ENCODE results near the gene CEACAM5.

CEACAM5 gene

GRCh38 chr19:41701401-41702075, 6.9 kb upstream of the CEACAM5 start:
- Histone ChIP-seq H3K9ac (ENCODE audit: low read length) (no peak overlapping the region), H3K4me2 (ENCODE audit: low read depth, low read length, poor library complexity, severe bottlenecking) (no peak overlapping the region), H4K20me1 (ENCODE audit: low read depth, low read length) (no peaks in the 10 kb centered on the region), H3K27me3 (ENCODE audit: low read length) (no peaks in the 10 kb centered on the region), H3K9me3 (ENCODE audit: insufficient read depth, low read length) (no peaks in the 10 kb centered on the region), H3K9me2 (replicated peaks; ENCODE audit: insufficient read depth, low read length) (no peaks in the 10 kb centered on the region), H3K36me3 (ENCODE audit: low read length) (no peaks in the 10 kb centered on the region), H3K79me2 (ENCODE audit: insufficient read depth, low read length) (no peaks in the 10 kb centered on the region), H3F3A (ENCODE audit: insufficient read depth) (no peaks in the 10 kb centered on the region), H3K27ac (ENCODE audit: low read depth, low read length) (no peak overlapping the region), H3K4me3 (ENCODE audit: insufficient read depth, low read length, poor library complexity, severe bottlenecking) (no peak overlapping the region), H2AFZ (ENCODE audit: low read depth, low read length, severe bottlenecking) (no peak overlapping the region)
- TF ChIP-seq EZH2phosphoT487 (conservative IDR thresholded peaks at IDR 0.05; ENCODE audit: low read length) (no peak), CTCF (IDR thresholded peaks at IDR 0.05; ENCODE audit: insufficient read depth, low read length, poor library complexity, severe bottlenecking) (no peak)

- H4K20me1 ChIP-seq (ENCODE audit: low read depth, low read length), result no peaks in the 10 kb centered on the region
- H3K9me3 ChIP-seq (ENCODE audit: insufficient read depth, low read length), result no peaks in the 10 kb centered on the region
- no peak overlapping the region for H3K27ac ChIP-seq (ENCODE audit: low read depth, low read length)
- H3K79me2 ChIP-seq (ENCODE audit: insufficient read depth, low read length), result no peaks in the 10 kb centered on the region
- H3K36me3 ChIP-seq (ENCODE audit: low read length), result no peaks in the 10 kb centered on the region
- H3F3A ChIP-seq (ENCODE audit: insufficient read depth), result no peaks in the 10 kb centered on the region
- TF ChIP-seq CTCF (IDR thresholded peaks at IDR 0.05; ENCODE audit: insufficient read depth, low read length, poor library complexity, severe bottlenecking) (no peak), EZH2phosphoT487 (conservative IDR thresholded peaks at IDR 0.05; ENCODE audit: low read length) (no peak)
- H3K27me3 ChIP-seq (ENCODE audit: low read length), result no peaks in the 10 kb centered on the region
- no peak overlapping the region for H3K4me2 ChIP-seq (ENCODE audit: low read depth, low read length, poor library complexity, severe bottlenecking)
- H3K9me2 ChIP-seq (replicated peaks; ENCODE audit: insufficient read depth, low read length), result no peaks in the 10 kb centered on the region
- no peak overlapping the region for H2AFZ ChIP-seq (ENCODE audit: low read depth, low read length, severe bottlenecking)
- H3K4me3 ChIP-seq (ENCODE audit: insufficient read depth, low read length, poor library complexity, severe bottlenecking), result no peak overlapping the region
- no peak overlapping the region for H3K9ac ChIP-seq (ENCODE audit: low read length)
These were observed 6.2 kb upstream of the CEACAM5 start for GRCh38 chr19:41702171-41702651.

- Histone ChIP-seq H3K9me3 (ENCODE audit: insufficient read depth, low read length) (no peaks in the 10 kb centered on the region), H3K27ac (ENCODE audit: low read depth, low read length) (no peak overlapping the region), H3K4me2 (ENCODE audit: low read depth, low read length, poor library complexity, severe bottlenecking) (no peak overlapping the region), H3K79me2 (ENCODE audit: insufficient read depth, low read length) (no peaks in the 10 kb centered on the region), H3K4me3 (ENCODE audit: insufficient read depth, low read length, poor library complexity, severe bottlenecking) (no peak overlapping the region), H4K20me1 (ENCODE audit: low read depth, low read length) (no peaks in the 10 kb centered on the region), H2AFZ (ENCODE audit: low read depth, low read length, severe bottlenecking) (no peak overlapping the region), H3F3A (ENCODE audit: insufficient read depth) (no peaks in the 10 kb centered on the region), H3K9me2 (replicated peaks; ENCODE audit: insufficient read depth, low read length) (no peaks in the 10 kb centered on the region), H3K36me3 (ENCODE audit: low read length) (no peaks in the 10 kb centered on the region), H3K27me3 (ENCODE audit: low read length) (no peaks in the 10 kb centered on the region), H3K9ac (ENCODE audit: low read length) (no peak overlapping the region)
- no peak for TF ChIP-seq EZH2phosphoT487 (conservative IDR thresholded peaks at IDR 0.05; ENCODE audit: low read length)
- TF ChIP-seq CTCF (IDR thresholded peaks at IDR 0.05; ENCODE audit: insufficient read depth, low read length, poor library complexity, severe bottlenecking), result no peak
These were observed 4.7 kb upstream of the CEACAM5 start for GRCh38 chr19:41703602-41704293.
